MCF 10A (cell line): ENCODE measurements around the gene LMF1. TPM values are rescaled to one million over a fixed set of nuclear protein-coding genes. Genes with fewer than 3 reads are reported as not detected.

Experiments
- BruUV-seq: library from RNA; stranded (reverse); fragments of 400-500 nt; replicated peaks from 2 replicates; lab custom pipeline; 2021; lab: Mats Ljungman, UMichigan
- CTCF ChIA-PET: fragments of 300-600 bp; sonication (Branson Sonifier 250); formaldehyde crosslinking; extraction: SDS; loops from one replicate; lab custom pipeline; 2021; ENCODE audit warnings: antibody characterized with exemption, inconsistent platforms; lab: Yijun Ruan, JAX
- POLR2A ChIA-PET: fragments of 300-600, 350-650 bp; sonication (Branson Sonifier 250); formaldehyde crosslinking; extraction: SDS; loops from one replicate; lab custom pipeline; 2020; ENCODE audit warnings: antibody characterized with exemption, inconsistent platforms; lab: Yijun Ruan, JAX
- DNase-seq: peaks from one replicate; pipeline ENCODE4 v3.0.0-alpha.2; 2018; ENCODE audit not compliant: unreplicated experiment
- H3K27ac Mint-ChIP-seq: one replicate; pipeline ENCODE4 v1.8.0; 2022; ENCODE audit warnings: mild to moderate bottlenecking, low read depth, mixed read lengths; ENCODE audit not compliant: unreplicated experiment
- H3K27me3 Mint-ChIP-seq: one replicate; pipeline ENCODE4 v1.8.0; 2022; ENCODE audit warnings: mixed read lengths; ENCODE audit not compliant: insufficient read depth, unreplicated experiment
- H3K36me3 Mint-ChIP-seq: one replicate; pipeline ENCODE4 v1.8.0; 2022; ENCODE audit warnings: mild to moderate bottlenecking, moderate library complexity, mixed read lengths; ENCODE audit not compliant: insufficient read depth, unreplicated experiment
- H3K4me1 Mint-ChIP-seq: one replicate; pipeline ENCODE4 v1.8.0; 2022; ENCODE audit warnings: mixed read lengths; ENCODE audit not compliant: insufficient read depth, unreplicated experiment
- H3K4me3 Mint-ChIP-seq: one replicate; pipeline ENCODE4 v1.8.0; 2022; ENCODE audit warnings: mild to moderate bottlenecking, moderate library complexity, mixed read lengths; ENCODE audit not compliant: unreplicated experiment
- H3K9me3 Mint-ChIP-seq: one replicate; pipeline ENCODE4 v1.8.0; 2022; ENCODE audit warnings: mixed read lengths; ENCODE audit not compliant: unreplicated experiment
- CTCF ChIP-seq: fragments of 200-600 bp; IDR thresholded peaks from one replicate; pipeline ENCODE4 v1.8.0; 2022; ENCODE audit warnings: antibody characterized with exemption, mild to moderate bottlenecking; ENCODE audit not compliant: unreplicated experiment
- intact Hi-C: fragments of 100-400 bp; cut with micrococcal nuclease; formaldehyde crosslinking; loops from 2 replicates; pipeline ENCODE4 v1.14.1; 2022
- total RNA-seq: library from RNA; stranded (reverse); gene quantifications from 2 replicates; pipeline ENCODE4 v1.2.3, GENCODE V29; 2022

Gene LMF1
- total RNA-seq, 1 experiment from 2014 or later = 9.9 TPM

- TF ChIP-seq CTCF = no peak
- Mint-ChIP-seq H3K27me3 (no peaks in the 10 kb centered on the region), H3K36me3 (peaks cover 9% of the 10 kb centered on the region), H3K4me3 (no peak overlapping the region), H3K9me3 (peaks cover 13% of the 10 kb centered on the region), H3K27ac (no peak overlapping the region), H3K4me1 (no peaks in the 10 kb centered on the region)
- CTCF ChIA-PET = no interaction called here
- POLR2A ChIA-PET = no interaction called here
- intact Hi-C loops = no loop called here
- BruUV-seq = no TSS peak
- no peak for DNase-seq
These were observed 50.1 kb downstream of the LMF1 start for GRCh38 chr16:920717-921116.

- CTCF ChIA-PET = no interaction called here
- no peak overlapping the region for H3K4me3 Mint-ChIP-seq
- intact Hi-C loops = no loop called here
- H3K9me3 Mint-ChIP-seq = peaks cover 13% of the 10 kb centered on the region
- no peak overlapping the region for H3K27ac Mint-ChIP-seq
- no peak for DNase-seq
- TF ChIP-seq CTCF = no peak
- BruUV-seq = no TSS peak
- peaks cover 9% of the 10 kb centered on the region for H3K36me3 Mint-ChIP-seq
- POLR2A ChIA-PET = no interaction called here
- H3K4me1 Mint-ChIP-seq = no peaks in the 10 kb centered on the region
- H3K27me3 Mint-ChIP-seq = no peaks in the 10 kb centered on the region
These were observed 50.6 kb downstream of the LMF1 start for GRCh38 chr16:920051-920681.

- DNase-seq = no peak
- intact Hi-C loops = no loop called here
- ChIA-PET CTCF (no interaction called here), POLR2A (no interaction called here)
- Mint-ChIP-seq H3K9me3 (peaks cover 13% of the 10 kb centered on the region), H3K36me3 (peaks cover 9% of the 10 kb centered on the region), H3K4me1 (no peaks in the 10 kb centered on the region), H3K27ac (no peak overlapping the region), H3K27me3 (no peaks in the 10 kb centered on the region), H3K4me3 (no peak overlapping the region)
- no TSS peak for BruUV-seq
- TF ChIP-seq CTCF = no peak
These were observed 51.1 kb downstream of the LMF1 start for GRCh38 chr16:919658-920050.

- Mint-ChIP-seq H3K27me3 (no peaks in the 10 kb centered on the region), H3K9me3 (peaks cover 13% of the 10 kb centered on the region), H3K27ac (no peak overlapping the region), H3K36me3 (peaks cover 7% of the 10 kb centered on the region), H3K4me1 (no peaks in the 10 kb centered on the region), H3K4me3 (no peak overlapping the region)
- intact Hi-C loops = no loop called here
- ChIA-PET POLR2A (no interaction called here), CTCF (no interaction called here)
- no peak for TF ChIP-seq CTCF
- no peak for DNase-seq
- no TSS peak for BruUV-seq
These were observed 51.8 kb downstream of the LMF1 start for GRCh38 chr16:918741-919657.
